RKO (cell line): ENCODE measurements around the gene KCNQ1.
"Not testable (repeated sequence)": the region's sequence is repeated elsewhere in the genome, so short reads cannot be mapped to it uniquely, and the experiment has no call there.

Source experiments
- DNase-seq: peaks from one replicate; pipeline ENCODE4 v3.0.0-alpha.2; 2016; ENCODE audit warnings: low spot score

Gene KCNQ1

GRCh38 chr11:2592559-2593392, 148.0 kb downstream of the KCNQ1 start:
- no peak for DNase-seq

GRCh38 chr11:2593393-2593950, 148.7 kb downstream of the KCNQ1 start:
- no peak for DNase-seq

GRCh38 chr11:2594267-2594666, 149.5 kb downstream of the KCNQ1 start:
- DNase-seq, result no peak

GRCh38 chr11:2595204-2595603, 150.4 kb downstream of the KCNQ1 start:
- DNase-seq, result no peak

GRCh38 chr11:2599561-2600189, 154.9 kb downstream of the KCNQ1 start:
- no peak for DNase-seq

GRCh38 chr11:2609345-2609744, 164.5 kb downstream of the KCNQ1 start:
- no peak for DNase-seq

- no peak for DNase-seq
Measured at GRCh38 chr11:2612884-2613571, 168.2 kb downstream of the KCNQ1 start.

- DNase-seq, result no peak
Measured at GRCh38 chr11:2621894-2622293, 177.1 kb downstream of the KCNQ1 start.

GRCh38 chr11:2625183-2625582, 180.4 kb downstream of the KCNQ1 start:
- no peak for DNase-seq

GRCh38 chr11:2630679-2631078, 185.9 kb downstream of the KCNQ1 start:
- DNase-seq, result no peak

- no peak for DNase-seq
Measured at GRCh38 chr11:2631161-2631560, 186.4 kb downstream of the KCNQ1 start.

GRCh38 chr11:2639763-2640162, 195.0 kb downstream of the KCNQ1 start:
- DNase-seq, result not testable (repeated sequence)

- DNase-seq, result no peak
Measured at GRCh38 chr11:2641623-2642022, 196.8 kb downstream of the KCNQ1 start.

GRCh38 chr11:2643746-2644145, 198.9 kb downstream of the KCNQ1 start:
- DNase-seq, result no peak

GRCh38 chr11:2644844-2645778, 200.3 kb downstream of the KCNQ1 start:
- DNase-seq, result no peak

GRCh38 chr11:2645779-2646118, 200.9 kb downstream of the KCNQ1 start:
- DNase-seq, result no peak

GRCh38 chr11:2647167-2647566, 202.4 kb downstream of the KCNQ1 start:
- DNase-seq, result no peak

GRCh38 chr11:2647953-2648352, 203.1 kb downstream of the KCNQ1 start:
- no peak for DNase-seq

GRCh38 chr11:2649400-2649799, 204.6 kb downstream of the KCNQ1 start:
- no peak for DNase-seq

- no peak for DNase-seq
Measured at GRCh38 chr11:2649848-2650247, 205.0 kb downstream of the KCNQ1 start.

GRCh38 chr11:2650343-2650867, 205.6 kb downstream of the KCNQ1 start:
- no peak for DNase-seq
